Activated CD4-positive, alpha-beta T cell treated with anti-CD3 and anti-CD28 coated beads for 36 hours (primary cell): ENCODE data around the gene DLG4. TPM values are rescaled to one million over a fixed set of nuclear protein-coding genes. Genes with fewer than 3 reads are reported as not detected.

ENCODE experiments used
- ATAC-seq: fragments of 200-7000 bp; cut with Tn5 transposase; one replicate; pipeline ENCODE4 v1.10.0; 2021; ENCODE audit warnings: mild to moderate bottlenecking, moderate library complexity
- CTCF ChIA-PET: fragments of 350-600 bp; sonication (Branson Sonifier 250); formaldehyde crosslinking; loops from one replicate; lab custom pipeline; 2021; ENCODE audit warnings: antibody characterized with exemption; lab: Charles Lee
- POLR2A ChIA-PET: fragments of 350-600 bp; sonication (Branson Sonifier 250); formaldehyde crosslinking; loops from one replicate; lab custom pipeline; 2021; ENCODE audit warnings: antibody characterized with exemption, inconsistent platforms; lab: Charles Lee
- DNase-seq: peaks from one replicate; pipeline ENCODE4 v3.0.0-alpha.2; 2020
- H3K27ac Mint-ChIP-seq: one replicate; pipeline ENCODE4 v1.8.0; 2021; ENCODE audit warnings: mixed read lengths
- H3K27me3 Mint-ChIP-seq: one replicate; pipeline ENCODE4 v1.8.0; 2021; ENCODE audit warnings: mixed read lengths
- H3K36me3 Mint-ChIP-seq: one replicate; pipeline ENCODE4 v1.8.0; 2021; ENCODE audit warnings: low read depth, mixed read lengths
- H3K4me1 Mint-ChIP-seq: one replicate; pipeline ENCODE4 v1.8.0; 2021; ENCODE audit warnings: mixed read lengths
- H3K4me3 Mint-ChIP-seq: one replicate; pipeline ENCODE4 v1.8.0; 2021; ENCODE audit warnings: mild to moderate bottlenecking, moderate library complexity, mixed read lengths
- H3K9me3 Mint-ChIP-seq: one replicate; pipeline ENCODE4 v1.8.0; 2021; ENCODE audit warnings: low read depth, mixed read lengths
- intact Hi-C, 2 experiments: fragments of 100-400 bp; cut with DNase I in 1 of 2; cut with micrococcal nuclease in 1 of 2; formaldehyde crosslinking; loops; one replicate each; pipeline versions ENCODE4 v1.14.2 to v1.15.1; 2022 to 2024; cut with DNase I, micrococcal nuclease
- total RNA-seq, 2 experiments: library from RNA; stranded (reverse); gene quantifications; one replicate each; pipeline ENCODE4 v1.2.3, GENCODE V29; 2021

DLG4 gene
- total RNA-seq, 2 experiments from 2014 or later: 11.7 to 15.4 TPM

DNA sequence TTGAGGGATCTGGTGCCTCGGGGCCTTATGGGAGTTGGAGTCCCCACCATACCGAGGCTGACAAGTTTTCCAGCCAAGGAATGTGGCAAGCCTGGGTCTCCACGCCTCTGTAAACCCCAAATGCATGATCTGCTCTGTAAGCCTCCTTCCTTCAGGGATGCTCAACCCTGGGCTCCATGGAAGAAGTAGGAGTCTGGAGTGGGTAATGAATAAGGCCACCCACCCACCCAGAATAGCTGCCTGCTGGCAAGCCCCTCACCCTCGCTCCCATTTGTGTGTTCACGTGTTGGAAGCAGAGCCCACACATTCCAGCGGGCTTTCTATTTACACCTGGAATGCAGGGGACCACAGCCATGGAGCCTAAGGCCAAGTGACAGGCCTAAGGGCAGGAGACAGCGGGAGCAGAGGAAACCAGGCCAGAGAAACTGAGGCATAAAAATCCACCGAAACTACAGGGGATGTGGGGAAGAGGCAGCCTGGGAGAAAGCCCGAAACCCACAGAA is 4.4 kb downstream of the DLG4 start:
- Mint-ChIP-seq H3K27ac (peak overlapping the region; percentile 93), H3K9me3 (no peaks in the 10 kb centered on the region), H3K4me1 (peaks cover 69% of the 10 kb centered on the region), H3K36me3 (no peaks in the 10 kb centered on the region), H3K27me3 (peaks cover 5% of the 10 kb centered on the region), H3K4me3 (peak overlapping the region; percentile 81)
- ChIA-PET POLR2A (interaction anchor here (0.6 kb wide), 1 partner anchor 1774 kb away, joined by 4 read pairs; no protein-coding TSS in a partner anchor), CTCF (interaction anchor here (1.6 to 1.8 kb wide), 2 partner anchors 20 to 169 kb away, joined by 3 to 7 read pairs; no protein-coding TSS in a partner anchor)
- DNase-seq: no peak
- intact Hi-C loops: loop anchor here (2.0 to 10.0 kb wide), 4 partner anchors 38 to 570 kb away; partner anchors contain the start of genes ELP5 (in 1 of the 2), KIAA0753 (in 1 of the 2), TP53 (in 1 of the 2) and TXNDC17 (in 1 of the 2)
- ATAC-seq: no peak

DNA sequence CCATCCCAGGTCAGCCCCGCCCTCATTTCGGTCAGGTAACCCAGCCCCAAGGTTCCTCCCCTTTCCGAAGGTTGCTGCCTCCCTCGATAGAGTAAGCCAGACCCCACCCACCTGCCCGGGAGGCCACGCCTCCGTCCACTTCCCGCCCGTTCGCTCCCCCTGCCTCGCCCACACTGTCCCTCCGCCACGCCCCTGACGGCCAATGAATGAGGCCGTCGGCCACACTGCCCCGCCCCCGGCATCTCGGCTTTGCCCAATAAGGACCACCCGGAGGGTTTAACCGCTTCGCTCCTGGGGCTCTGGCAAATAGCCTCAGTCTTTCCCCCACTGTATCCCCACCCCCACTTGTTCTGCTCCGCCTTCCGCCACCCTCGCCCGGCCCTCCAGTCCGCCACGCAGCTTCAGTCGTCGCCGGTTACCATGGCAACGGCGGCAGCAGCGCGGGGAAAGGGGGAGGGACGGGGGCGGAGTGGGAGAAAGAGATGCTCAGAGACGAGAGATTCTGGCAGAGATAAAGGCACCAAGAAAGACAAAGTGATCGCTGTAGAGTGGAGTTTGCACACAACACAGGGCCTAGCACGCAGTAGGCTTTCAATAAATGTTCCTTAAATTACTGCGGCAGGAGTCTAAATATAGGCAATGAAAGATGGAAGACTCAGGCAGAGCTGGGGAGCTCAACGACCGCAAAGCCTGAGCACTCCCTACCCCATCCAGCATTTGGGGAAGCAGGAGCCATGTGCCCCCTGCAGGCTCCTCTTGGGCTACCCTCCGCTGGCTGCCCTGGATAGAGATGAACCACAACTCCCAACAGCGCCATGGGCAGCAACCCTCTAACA is 5.1 kb downstream of the DLG4 start:
- intact Hi-C loops: loop anchor here (1.0 to 10.0 kb wide), 16 partner anchors 9 to 570 kb away; partner anchors contain the start of genes DVL2 (in 2 of the 2), ELP5 (in 2 of the 2), PHF23 (in 2 of the 2) and EIF5A (in 1 of the 2)
- CTCF ChIA-PET: interaction anchor here (0.6 to 1.8 kb wide), 4 partner anchors 10 to 169 kb away, joined by 3 to 7 read pairs (median 3); partner anchors contain the start of gene GABARAP

DNA sequence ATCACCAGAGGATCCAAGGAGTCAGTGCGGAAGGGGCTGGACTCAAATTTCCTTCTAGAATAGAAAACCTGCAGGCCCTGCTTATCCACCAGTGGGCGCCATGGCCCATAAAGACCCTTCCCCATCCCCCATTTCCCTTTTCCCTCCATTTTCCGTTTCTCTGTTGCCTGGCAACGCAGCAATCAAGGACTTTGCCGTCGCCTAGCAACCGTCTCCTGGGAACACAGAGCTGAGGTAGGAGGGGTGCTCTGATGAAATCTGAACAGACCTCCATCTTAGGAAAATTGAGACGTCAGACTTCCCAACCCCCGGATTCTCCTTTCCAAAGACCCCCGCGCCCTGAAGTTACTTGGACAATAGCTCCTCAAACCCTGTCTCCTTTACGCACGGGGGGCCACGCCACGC is 5.7 kb downstream of the DLG4 start:
- H3K36me3 Mint-ChIP-seq: no peaks in the 10 kb centered on the region
- H3K27ac Mint-ChIP-seq: peak overlapping the region; percentile 93
- CTCF ChIA-PET: interaction anchor here (0.8 to 1.8 kb wide), 3 partner anchors 21 to 168 kb away, joined by 3 to 7 read pairs (median 3); partner anchors contain the start of gene GABARAP
- H3K9me3 Mint-ChIP-seq: no peaks in the 10 kb centered on the region
- POLR2A ChIA-PET: interaction anchor here (0.5 kb wide), 1 partner anchor 43 kb away, joined by 4 read pairs; no protein-coding TSS in a partner anchor
- peak; percentile 0 for ATAC-seq
- intact Hi-C loops: loop anchor here (1.0 to 10.0 kb wide), 16 partner anchors 9 to 569 kb away; partner anchors contain the start of genes DVL2 (in 2 of the 2), ELP5 (in 2 of the 2), PHF23 (in 2 of the 2) and EIF5A (in 1 of the 2)
- H3K27me3 Mint-ChIP-seq: peaks cover 7% of the 10 kb centered on the region
- peaks cover 65% of the 10 kb centered on the region for H3K4me1 Mint-ChIP-seq
- DNase-seq: peak; percentile 79
- peak overlapping the region; percentile 81 for H3K4me3 Mint-ChIP-seq

More for the DNA sequence above, 5.1 kb downstream of the DLG4 start:
- POLR2A ChIA-PET: interaction anchor here (0.5 to 0.6 kb wide), 2 partner anchors 42 to 1773 kb away, joined by 4 read pairs; no protein-coding TSS in a partner anchor
- H3K36me3 Mint-ChIP-seq: no peaks in the 10 kb centered on the region
- H3K27ac Mint-ChIP-seq: peak overlapping the region; percentile 93
- ATAC-seq (peak; percentile 82), DNase-seq (peak; percentile 100)
- H3K9me3 Mint-ChIP-seq: no peaks in the 10 kb centered on the region
- peak overlapping the region; percentile 81 for H3K4me3 Mint-ChIP-seq
- H3K4me1 Mint-ChIP-seq: peaks cover 71% of the 10 kb centered on the region
- peaks cover 7% of the 10 kb centered on the region for H3K27me3 Mint-ChIP-seq

DNA sequence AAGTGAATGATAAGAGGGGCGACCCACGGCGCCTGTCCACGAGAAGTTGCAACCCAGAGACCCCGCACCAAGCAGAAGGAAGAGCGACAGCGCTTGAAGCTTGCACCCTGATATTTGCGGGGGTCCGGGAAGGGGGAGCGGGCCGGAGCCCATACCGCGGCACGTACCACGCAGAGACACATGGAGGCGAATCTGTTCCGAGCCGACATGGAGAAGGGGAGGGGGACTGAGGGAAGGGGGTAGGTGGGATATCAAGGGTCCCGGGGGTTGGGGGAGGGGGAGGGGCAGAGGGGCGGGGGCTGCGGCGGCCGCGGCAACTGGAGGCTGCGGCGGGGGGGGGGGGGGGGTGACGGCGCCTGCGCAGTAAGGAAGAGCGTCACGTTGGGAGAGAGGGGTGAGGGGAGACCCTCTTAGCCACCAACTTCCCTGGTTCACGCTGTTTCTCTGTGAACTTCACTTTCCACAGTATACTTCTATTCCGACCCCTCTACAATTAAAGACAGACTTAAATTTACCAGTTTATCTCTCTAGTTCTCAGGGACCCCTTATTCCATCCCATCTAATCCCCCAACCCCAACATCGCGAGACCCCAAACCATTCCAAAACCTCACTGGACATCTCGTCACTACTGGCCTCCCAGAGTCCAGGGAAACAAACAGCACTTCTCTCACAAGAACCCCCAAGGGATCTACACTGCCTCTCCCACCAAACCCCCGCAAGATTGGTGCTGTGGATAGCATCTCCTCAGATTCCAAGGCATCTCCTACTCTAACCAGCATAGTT is 8.0 kb downstream of the DLG4 start:
- no peak for ATAC-seq
- Mint-ChIP-seq H3K27ac (no peak overlapping the region), H3K4me1 (peaks cover 48% of the 10 kb centered on the region), H3K9me3 (no peaks in the 10 kb centered on the region), H3K27me3 (peaks cover 7% of the 10 kb centered on the region), H3K4me3 (peak overlapping the region; percentile 20), H3K36me3 (no peaks in the 10 kb centered on the region)
- ChIA-PET POLR2A (no interaction called here), CTCF (no interaction called here)
- intact Hi-C loops: loop anchor here in 1 of 2 experiments (10.0 kb wide), 1 partner anchor 567 kb away; the partner anchor contains the start of genes KIAA0753 and TXNDC17
- no peak for DNase-seq

DNA sequence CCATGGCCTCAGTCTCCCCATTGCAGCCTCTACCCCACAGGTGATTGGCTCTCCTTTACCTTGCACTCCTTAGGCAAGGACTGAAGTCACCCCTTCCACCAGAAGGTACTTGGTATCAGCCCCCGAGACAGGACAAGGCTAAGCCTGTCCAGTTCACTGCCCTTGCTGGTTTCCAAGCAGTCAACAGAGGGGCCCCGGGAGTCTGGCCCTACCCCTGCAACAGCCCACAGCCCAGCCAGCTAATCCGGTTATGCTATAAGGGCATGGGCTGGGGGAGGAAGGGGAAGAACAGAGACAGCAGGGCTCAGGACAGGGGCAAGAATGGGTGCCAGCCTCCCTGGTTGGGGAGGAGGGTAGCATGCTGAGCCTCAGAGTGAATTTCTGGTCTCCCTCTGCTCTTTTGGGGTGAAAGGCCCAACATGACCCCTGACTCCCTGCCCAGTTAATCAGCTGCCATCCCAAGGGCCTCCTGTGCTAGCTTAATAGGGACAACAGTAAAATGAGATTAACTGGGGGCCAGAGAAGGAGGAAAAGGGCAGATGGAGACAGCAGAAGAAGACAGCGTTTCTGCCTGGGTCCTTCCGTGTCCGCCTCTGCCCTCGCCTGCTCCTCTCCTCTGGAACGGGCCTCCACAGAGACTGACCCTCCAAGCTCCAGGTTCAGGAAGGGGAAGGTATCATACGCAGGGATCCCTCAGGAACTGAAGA is 10.7 kb downstream of the DLG4 start:
- Mint-ChIP-seq H3K4me3 (no peak overlapping the region), H3K27ac (no peak overlapping the region), H3K4me1 (peaks cover 42% of the 10 kb centered on the region), H3K36me3 (no peaks in the 10 kb centered on the region), H3K27me3 (peaks cover 7% of the 10 kb centered on the region), H3K9me3 (no peaks in the 10 kb centered on the region)
- ATAC-seq (no peak), DNase-seq (no peak)
- intact Hi-C loops: no loop called here
- POLR2A ChIA-PET: no interaction called here
- CTCF ChIA-PET: no interaction called here

DNA sequence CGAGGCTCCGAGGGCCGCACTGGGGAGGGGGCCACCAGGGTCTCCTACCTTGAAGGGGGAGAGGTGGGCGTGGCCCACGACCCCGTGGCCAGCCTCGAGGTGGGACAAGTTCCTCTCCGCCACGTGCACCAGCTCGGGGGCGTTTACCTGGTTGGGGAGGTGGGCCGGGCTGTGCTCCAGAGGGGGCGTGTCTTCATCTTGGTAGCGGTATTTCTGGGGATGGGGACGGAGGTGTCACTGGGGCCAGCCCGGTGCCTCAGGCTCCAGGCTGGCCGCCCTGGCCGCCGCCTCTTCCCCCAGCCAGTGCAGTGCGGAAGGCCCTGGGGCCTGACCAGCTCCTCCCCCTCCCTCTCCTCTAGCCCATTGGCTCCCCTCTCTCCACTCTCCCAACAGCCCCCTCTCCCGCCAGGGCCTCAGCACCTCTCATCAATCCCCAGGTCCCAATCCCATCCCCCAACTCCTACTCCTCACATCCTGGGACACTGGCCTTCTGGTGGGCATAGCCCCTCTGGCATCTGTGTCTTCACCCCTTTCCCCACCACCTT is 11.5 kb downstream of the DLG4 start:
- ChIA-PET POLR2A (no interaction called here), CTCF (no interaction called here)
- Mint-ChIP-seq H3K27ac (no peak overlapping the region), H3K36me3 (no peaks in the 10 kb centered on the region), H3K4me1 (peaks cover 38% of the 10 kb centered on the region), H3K9me3 (no peaks in the 10 kb centered on the region), H3K4me3 (no peak overlapping the region), H3K27me3 (peaks cover 7% of the 10 kb centered on the region)
- DNase-seq: no peak
- ATAC-seq: no peak
- intact Hi-C loops: no loop called here

DNA sequence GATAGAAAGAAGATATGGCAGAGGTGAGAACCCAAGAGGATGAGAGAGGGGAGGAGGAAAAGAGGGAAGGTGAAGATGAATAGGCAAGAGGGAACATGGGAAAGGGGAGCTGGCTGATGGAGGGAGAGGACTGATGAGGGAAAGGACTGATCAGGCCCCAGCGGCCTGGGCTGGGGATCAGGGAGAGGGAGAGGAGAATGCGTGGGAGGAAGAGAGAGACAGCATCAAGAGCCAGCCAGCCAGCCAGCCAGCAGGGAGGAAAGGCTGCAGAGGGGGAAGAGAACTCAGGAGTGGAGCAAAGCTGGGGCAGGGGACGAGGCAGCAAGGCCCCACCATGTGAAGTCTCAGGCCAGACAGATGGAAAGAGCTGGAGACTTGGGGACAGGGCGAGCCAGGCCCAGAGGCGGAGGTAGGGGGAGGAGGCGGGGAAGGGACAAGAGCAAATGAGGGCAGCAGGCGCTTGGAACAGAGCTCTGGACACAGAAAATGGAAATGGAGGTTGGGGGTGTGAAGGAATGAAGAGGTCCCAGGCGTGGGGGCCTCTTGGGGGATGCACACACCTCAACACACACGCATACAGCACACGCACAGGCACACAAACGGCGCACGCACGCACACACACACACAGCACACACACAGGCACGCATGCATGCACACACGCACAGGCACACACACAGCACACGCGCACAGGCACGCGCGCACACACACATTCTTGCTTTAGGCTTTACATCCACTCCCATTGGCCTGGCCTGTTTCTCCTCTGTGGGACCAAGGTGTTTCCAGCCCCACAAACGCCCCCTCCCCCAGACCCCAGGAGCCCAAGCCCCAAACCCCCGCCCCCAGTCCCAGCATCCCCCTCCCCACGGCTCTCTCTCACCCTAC is 12.3 kb downstream of the DLG4 start:
- H3K27ac Mint-ChIP-seq: no peak overlapping the region
- intact Hi-C loops: no loop called here
- peaks cover 36% of the 10 kb centered on the region for H3K4me1 Mint-ChIP-seq
- ChIA-PET POLR2A (interaction anchor here (0.7 kb wide), 1 partner anchor 479 kb away, joined by 3 read pairs; no protein-coding TSS in a partner anchor), CTCF (interaction anchor here (0.5 kb wide), 1 partner anchor 116 kb away, joined by 4 read pairs; no protein-coding TSS in a partner anchor)
- DNase-seq: no peak
- H3K9me3 Mint-ChIP-seq: no peaks in the 10 kb centered on the region
- ATAC-seq: no peak
- no peak overlapping the region for H3K4me3 Mint-ChIP-seq
- no peaks in the 10 kb centered on the region for H3K36me3 Mint-ChIP-seq
- H3K27me3 Mint-ChIP-seq: peaks cover 7% of the 10 kb centered on the region

DNA sequence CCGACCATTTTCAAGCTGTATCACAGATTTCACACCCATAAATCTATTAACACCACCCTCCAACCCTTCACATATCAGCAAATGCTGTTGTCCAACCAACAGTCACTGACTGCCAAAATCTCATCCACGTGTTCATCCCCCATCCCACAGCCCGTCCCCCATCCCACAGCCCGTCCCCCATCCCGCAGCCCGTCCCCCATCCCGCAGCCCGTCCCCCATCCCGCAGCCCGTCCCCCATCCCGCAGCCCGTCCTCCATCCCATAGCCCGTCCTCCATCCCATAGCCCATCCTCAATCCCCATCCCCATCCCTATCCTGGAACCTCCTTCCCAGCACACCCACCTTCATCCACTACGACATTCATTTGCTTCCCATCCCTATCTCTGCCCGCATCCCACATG is 14.1 kb downstream of the DLG4 start:
- intact Hi-C loops: loop anchor here (1.0 kb wide), 4 partner anchors 9 to 182 kb away; partner anchors contain the start of genes BCL6B (in 1 of the 2) and PHF23 (in 1 of the 2)
- H3K4me1 Mint-ChIP-seq: peaks cover 28% of the 10 kb centered on the region
- ChIA-PET CTCF (no interaction called here), POLR2A (no interaction called here)
- DNase-seq: no peak
- no peak for ATAC-seq
- no peaks in the 10 kb centered on the region for H3K9me3 Mint-ChIP-seq
- peak overlapping the region; percentile 75 for H3K4me3 Mint-ChIP-seq
- peak overlapping the region; percentile 83 for H3K27ac Mint-ChIP-seq
- no peaks in the 10 kb centered on the region for H3K36me3 Mint-ChIP-seq
- H3K27me3 Mint-ChIP-seq: peaks cover 2% of the 10 kb centered on the region

DNA sequence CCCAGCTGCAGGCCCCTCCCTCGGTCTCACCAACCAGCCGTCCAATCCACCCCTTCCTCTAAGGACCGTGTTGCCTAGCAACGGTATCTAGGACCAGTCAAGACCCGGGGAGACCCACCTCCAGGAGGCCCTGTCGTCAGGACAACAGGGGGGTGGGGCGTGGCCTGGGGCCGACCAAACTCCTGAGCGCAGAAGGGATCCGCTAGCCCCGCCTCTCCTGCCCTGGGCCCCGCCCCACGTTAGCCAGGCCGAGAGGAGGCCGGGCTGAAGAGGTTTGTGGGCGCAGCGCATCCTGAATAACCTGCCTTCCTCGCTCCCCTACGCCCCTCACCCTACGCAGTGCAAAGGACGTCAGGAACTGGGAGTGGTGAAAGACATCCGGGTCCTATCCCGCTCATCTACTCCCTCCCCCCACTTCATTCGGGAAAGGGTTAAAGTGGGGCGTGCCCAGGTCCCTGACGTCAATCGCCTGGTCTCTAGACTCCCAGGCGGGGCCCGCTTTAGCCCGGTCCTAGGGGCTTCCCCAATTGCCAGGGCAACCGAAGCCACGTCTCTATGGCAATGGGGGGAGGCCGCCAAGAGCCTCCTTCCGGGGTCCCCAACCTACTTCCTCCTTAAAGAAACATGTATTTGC is 14.7 kb downstream of the DLG4 start:
- peak overlapping the region; percentile 75 for H3K4me3 Mint-ChIP-seq
- H3K36me3 Mint-ChIP-seq: no peaks in the 10 kb centered on the region
- peaks cover 24% of the 10 kb centered on the region for H3K4me1 Mint-ChIP-seq
- no peaks in the 10 kb centered on the region for H3K9me3 Mint-ChIP-seq
- DNase-seq: peak; percentile 95
- peak; percentile 92 for ATAC-seq
- no peaks in the 10 kb centered on the region for H3K27me3 Mint-ChIP-seq
- peak overlapping the region; percentile 83 for H3K27ac Mint-ChIP-seq
- POLR2A ChIA-PET: interaction anchor here (0.7 kb wide), 1 partner anchor 14 kb away, joined by 5 read pairs; the partner anchor contains the start of gene DLG4
- intact Hi-C loops: loop anchor here (1.0 kb wide), 4 partner anchors 9 to 182 kb away; partner anchors contain the start of genes BCL6B (in 1 of the 2) and PHF23 (in 1 of the 2)
- CTCF ChIA-PET: no interaction called here
